NCI-H524 treated with DMSO at 0.1 percent for 48 hours (cell line): ENCODE measurements around the gene RASGRP4.
"Not testable (repeated sequence)": the region's sequence is repeated elsewhere in the genome, so short reads cannot be mapped to it uniquely, and the experiment has no call there.

Source experiments
- DNase-seq: peaks from one replicate; lab custom pipeline; 2025; lab: John Stamatoyannopoulos, UW

RASGRP4 gene

GRCh38 chr19:38413416-38413815 is 12.6 kb downstream of the RASGRP4 start:
- DNase-seq: no peak

- DNase-seq: no peak
These were observed 13.1 kb downstream of the RASGRP4 start for GRCh38 chr19:38412961-38413360.

DNA sequence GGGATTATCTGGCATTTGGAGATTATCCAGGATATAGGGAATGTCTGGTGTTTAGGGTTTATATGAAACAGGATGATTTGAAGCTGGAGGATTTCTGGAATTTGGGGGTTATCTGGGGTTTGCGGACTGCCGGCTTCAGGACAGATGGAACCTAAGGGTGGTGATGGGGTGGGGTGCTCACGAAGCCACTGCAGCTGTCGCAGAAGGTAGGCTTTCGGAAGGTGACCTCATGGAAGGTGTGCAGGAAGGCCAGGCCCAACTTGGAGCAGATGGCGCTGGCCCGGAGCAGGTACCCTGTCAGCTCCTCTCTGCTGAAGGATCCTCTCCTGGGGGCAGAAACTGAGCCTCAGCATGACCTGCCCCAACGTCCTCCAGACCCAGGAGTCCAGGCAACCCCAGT is 13.5 kb downstream of the RASGRP4 start:
- no peak for DNase-seq

DNA sequence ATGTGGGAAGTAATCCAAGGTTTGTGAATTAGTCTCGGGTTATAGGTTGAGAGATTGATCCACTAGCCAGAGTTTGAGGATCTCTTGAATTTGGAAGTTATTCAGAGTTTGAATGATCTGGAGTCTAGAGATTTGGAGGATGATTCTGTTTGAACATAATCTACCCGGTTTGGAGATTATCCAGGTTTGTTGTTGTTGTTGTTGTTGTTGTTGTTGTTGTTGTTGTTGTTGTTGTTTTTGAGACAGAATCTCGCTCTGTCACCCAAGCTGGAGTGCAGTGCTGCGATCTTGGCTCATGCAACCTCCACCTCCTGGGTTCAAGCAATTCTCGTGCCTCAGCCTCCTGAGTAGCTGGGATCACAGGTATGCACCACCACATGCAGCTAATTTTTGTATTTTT is 14.1 kb downstream of the RASGRP4 start:
- DNase-seq: not testable (repeated sequence)

GRCh38 chr19:38411041-38411712 is 14.8 kb downstream of the RASGRP4 start:
- DNase-seq: no peak

DNA sequence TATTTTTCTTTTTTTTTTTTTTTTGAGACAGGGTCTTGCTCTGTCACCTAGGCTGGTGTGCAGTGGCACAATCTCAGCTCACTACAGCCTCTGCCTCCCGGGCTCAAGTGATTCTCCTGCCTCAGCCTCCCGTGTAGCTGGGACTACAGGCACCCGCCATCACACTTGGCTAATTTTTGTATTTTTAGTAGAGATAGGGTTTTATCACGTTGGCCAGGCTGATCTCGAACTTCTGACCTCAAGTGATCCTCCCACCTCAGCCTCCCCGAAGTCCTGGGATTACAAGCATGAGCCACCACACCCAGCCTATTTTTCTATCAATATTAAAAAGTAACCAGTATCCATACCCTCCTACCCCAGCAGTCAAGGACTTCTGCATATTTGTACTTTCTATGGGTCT is 15.6 kb downstream of the RASGRP4 start:
- not testable (repeated sequence) for DNase-seq

- no peak for DNase-seq
These were observed 16.3 kb downstream of the RASGRP4 start for GRCh38 chr19:38409631-38410133.

- no peak for DNase-seq
These were observed 20.7 kb downstream of the RASGRP4 start for GRCh38 chr19:38405276-38405675.

DNA sequence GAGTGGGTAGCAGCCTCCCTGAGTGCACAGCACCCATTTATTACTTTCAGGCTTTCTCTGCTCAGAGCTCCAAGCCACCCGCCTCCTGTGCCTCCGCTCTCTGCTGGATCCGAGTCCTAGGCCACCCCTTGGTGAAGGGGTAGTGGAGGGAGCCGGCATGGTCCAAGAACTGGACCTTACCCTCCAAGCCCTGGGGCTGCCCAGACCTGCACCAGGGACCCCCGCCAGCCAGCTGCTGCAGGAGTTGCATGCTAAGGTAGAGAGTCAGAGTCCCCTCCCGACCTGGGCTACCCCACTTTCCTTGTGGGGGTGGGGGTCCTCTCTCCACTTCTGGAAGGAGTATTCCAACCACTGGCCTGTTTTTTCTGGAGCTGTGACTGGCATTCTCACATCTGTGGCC is 21.2 kb downstream of the RASGRP4 start:
- no peak for DNase-seq

GRCh38 chr19:38402967-38403674 is 22.9 kb downstream of the RASGRP4 start, which contains the start of gene FAM98C:
TSS of gene FAM98C (plus strand) at chr19:38403093. CDS start at chr19:38403154, 61 bp downstream.
- DNase-seq: peak; percentile 88

GRCh38 chr19:38402623-38402966 is 23.4 kb downstream of the RASGRP4 start:
- no peak for DNase-seq

GRCh38 chr19:38401148-38401547 is 24.9 kb downstream of the RASGRP4 start:
- no peak for DNase-seq

GRCh38 chr19:38400361-38400760 is 25.7 kb downstream of the RASGRP4 start:
- DNase-seq: no peak

- DNase-seq: no peak
These were observed 26.5 kb downstream of the RASGRP4 start for GRCh38 chr19:38399537-38399936.

DNA sequence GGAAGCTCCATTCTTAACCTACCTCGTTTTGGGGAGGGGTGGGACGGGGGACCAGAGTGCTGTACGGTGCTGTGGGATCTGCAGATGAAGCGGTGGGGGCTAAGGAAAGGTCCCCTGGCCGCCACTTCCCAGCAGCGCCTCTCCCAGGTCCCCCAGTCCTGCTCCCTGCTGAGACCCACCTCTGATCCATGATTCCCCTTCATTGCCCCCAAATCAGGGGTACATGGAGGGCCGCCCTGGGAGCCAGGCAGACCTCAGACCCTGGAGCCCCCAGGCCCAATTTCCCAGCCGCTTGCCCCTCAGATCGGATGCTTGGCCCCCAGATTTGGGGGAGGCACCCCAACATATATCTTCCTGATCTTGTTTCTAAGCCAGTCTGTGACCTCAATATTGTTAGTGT is 26.9 kb downstream of the RASGRP4 start:
- no peak for DNase-seq

DNA sequence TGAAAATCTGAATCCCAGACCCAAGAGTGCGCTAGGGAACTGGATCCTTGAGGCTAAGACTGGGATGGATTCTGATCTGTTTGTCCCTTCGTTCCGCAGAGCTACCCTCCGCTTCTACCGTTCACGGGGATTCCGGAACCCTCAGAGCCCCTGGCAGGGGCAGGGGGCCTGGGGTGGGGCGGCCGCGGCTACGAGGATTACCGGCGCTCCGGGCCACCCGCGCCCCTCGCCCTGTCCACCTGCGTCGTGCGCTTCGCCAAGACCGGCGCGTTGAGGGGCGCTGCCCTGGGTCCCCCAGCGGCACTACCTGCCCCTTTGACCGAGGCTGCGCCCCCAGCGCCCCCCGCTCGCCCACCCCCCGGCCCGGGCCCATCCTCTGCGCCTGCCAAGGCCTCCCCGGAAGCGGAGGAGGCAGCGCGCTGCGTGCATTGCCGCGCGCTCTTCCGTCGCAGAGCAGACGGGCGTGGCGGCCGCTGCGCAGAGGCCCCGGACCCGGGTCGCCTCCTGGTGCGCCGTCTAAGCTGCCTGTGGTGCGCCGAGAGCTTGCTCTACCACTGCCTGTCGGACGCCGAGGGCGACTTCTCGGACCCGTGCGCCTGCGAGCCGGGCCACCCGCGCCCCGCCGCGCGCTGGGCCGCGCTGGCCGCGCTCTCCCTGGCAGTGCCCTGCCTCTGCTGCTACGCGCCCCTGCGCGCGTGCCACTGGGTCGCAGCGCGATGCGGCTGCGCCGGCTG is 30.5 kb downstream of the RASGRP4 start:
- DNase-seq: no peak

DNA sequence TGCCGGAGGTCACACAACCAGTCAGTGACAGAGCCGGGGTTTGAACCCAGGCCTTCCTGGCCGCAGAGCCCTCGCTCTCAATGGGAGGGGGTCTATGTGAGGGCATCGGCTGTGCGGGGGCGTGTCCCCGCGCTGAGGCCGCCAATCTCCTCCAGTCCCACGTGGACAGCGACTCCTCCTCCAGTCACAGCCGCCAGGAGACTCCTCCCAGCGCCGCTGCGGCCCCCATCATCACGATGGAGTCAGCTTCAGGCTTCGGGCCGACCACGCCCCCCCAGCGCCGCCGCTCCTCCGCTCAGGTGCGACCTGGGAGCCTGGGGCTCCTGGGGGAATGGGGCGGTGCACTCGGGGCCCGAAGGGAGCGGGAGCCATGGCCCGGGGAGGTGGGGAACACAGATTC is 31.5 kb downstream of the RASGRP4 start:
- no peak for DNase-seq

DNA sequence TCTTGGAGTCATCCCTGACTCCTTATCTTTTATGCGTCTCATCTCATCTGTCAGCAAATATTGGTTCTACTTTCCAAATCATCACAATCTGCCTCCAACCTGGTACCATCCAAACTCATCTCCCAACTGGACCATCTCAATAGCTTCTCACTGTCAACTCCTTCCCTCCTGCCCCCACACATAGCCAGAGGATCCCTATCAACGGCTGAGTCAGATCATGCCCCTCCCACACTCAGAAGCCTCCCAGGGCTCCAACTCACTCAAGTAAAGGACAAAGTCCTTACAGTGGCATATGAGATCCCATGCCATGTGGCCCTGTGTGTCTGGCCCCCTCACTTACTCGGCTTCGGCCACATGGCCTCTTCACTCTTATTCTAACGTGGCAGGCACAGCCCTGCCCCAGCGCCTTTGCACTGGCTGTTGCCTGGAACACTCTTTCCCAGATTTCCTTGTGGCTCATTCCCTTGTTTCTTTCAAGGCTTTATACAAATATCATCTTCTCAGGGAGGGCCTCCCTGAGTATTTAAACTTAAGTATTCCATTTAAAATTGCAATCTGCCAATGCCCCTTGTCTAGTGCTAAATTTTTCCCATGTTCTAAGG is 33.2 kb downstream of the RASGRP4 start:
- no peak for DNase-seq

- DNase-seq: no peak
These were observed 34.0 kb downstream of the RASGRP4 start for GRCh38 chr19:38391911-38392464.

DNA sequence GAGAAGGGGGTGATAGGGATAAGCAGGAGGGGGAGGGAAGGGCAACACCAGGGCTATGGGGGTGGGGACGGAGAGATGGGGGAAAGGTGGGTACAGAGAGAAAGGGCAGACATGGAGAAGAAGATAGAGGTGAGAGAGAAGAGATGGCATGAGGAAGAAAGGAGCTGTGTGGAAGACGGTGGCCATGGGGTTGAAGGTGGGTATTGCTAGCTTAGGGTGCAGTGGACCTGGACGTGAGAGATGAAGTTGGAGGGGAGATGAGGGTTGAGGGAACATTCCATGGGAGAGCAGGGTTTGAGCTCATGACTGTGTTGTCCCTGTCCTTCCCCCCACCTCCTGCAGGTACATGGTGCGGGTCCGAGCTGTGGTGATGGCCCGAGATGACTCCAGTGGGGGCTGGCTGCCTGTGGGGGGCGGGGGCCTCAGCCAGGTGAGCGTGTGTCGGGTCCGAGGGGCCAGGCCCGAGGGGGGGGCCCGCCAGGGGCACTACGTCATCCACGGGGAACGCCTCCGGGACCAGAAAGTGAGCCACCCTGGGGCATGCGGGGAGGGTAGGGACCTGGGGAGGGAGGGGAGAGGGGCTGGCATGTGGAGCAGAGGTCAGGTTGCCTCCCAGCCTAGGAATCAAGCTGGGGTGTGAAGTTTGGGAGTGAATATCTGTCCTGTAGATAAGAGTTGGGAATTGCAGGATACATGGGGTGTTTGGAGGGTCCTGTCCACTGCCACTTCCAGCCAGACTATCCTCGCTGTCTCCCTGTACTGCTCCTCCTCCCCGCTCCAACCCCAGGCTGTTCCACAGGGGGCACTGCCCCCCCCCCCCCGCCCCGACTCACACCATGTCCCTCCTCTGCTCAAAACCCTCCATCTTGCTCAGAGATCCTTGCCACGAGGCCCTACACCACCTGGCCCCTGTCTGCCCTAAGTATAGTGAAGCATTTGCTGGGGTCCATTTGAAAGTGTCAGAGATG is 35.8 kb downstream of the RASGRP4 start:
- DNase-seq: no peak
